ENCODE data around the gene CDH16.
"Not testable (repeated sequence)": the region's sequence is repeated elsewhere in the genome, so short reads cannot be mapped to it uniquely, and the experiment has no call there.

CDH16 gene

GRCh38 chr16:66936889-66937554, 18.3 kb upstream of the CDH16 start:
- DNase-seq (ENCODE audit: low spot score), result no peak
- TF ChIP-seq, protein P1, sequence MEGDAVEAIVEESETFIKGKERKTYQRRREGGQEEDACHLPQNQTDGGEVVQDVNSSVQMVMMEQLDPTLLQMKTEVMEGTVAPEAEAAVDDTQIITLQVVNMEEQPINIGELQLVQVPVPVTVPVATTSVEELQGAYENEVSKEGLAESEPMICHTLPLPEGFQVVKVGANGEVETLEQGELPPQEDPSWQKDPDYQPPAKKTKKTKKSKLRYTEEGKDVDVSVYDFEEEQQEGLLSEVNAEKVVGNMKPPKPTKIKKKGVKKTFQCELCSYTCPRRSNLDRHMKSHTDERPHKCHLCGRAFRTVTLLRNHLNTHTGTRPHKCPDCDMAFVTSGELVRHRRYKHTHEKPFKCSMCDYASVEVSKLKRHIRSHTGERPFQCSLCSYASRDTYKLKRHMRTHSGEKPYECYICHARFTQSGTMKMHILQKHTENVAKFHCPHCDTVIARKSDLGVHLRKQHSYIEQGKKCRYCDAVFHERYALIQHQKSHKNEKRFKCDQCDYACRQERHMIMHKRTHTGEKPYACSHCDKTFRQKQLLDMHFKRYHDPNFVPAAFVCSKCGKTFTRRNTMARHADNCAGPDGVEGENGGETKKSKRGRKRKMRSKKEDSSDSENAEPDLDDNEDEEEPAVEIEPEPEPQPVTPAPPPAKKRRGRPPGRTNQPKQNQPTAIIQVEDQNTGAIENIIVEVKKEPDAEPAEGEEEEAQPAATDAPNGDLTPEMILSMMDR (IDR thresholded peaks at IDR 0.05; ENCODE audit: extremely low read depth, missing control alignments), result no peak

GRCh38 chr16:66936462-66936861, 17.8 kb upstream of the CDH16 start:
- no peak for DNase-seq (ENCODE audit: low spot score)
- TF ChIP-seq, protein P1 (IDR thresholded peaks at IDR 0.05; ENCODE audit: extremely low read depth, missing control alignments), result no peak

- TF ChIP-seq, protein P1 (IDR thresholded peaks at IDR 0.05; ENCODE audit: extremely low read depth, missing control alignments), result no peak
- no peak for DNase-seq (ENCODE audit: low spot score)
Measured at GRCh38 chr16:66935314-66936011, 16.8 kb upstream of the CDH16 start, which contains the start of gene CES2. TSS of gene CES2 (plus strand) at chr16:66935516. CDS start at chr16:66935636, 120 bp downstream.

- not testable (repeated sequence) for DNase-seq (ENCODE audit: low spot score)
Measured at GRCh38 chr16:66934839-66935313, 16.2 kb upstream of the CDH16 start.

- TF ChIP-seq, protein P1 (IDR thresholded peaks at IDR 0.05; ENCODE audit: extremely low read depth, missing control alignments), result no peak
- DNase-seq (ENCODE audit: low spot score), result peak; percentile 93
Measured at GRCh38 chr16:66934138-66934838, 15.6 kb upstream of the CDH16 start, which contains the start of gene CIAO2B. TSS of gene CIAO2B (minus strand) at chr16:66934402. CDS start at chr16:66934364, 38 bp downstream.

DNA sequence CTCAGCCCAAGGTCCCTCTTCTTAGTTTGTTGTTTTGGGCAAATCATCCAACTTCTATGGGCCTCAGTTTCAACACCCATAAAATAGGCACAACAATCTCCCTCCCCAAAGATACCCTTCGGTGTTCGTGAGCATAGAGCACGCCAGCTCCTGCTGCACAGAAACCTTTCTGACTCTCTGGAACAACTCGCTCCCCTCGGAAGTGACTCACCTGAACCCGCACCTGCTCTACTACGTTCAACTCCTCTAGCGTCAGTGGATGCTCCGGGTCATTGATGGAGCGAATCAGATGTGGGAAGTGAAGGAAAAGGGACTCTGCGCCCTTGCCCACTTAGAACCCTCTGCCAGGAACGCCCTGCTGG, 15.1 kb upstream of the CDH16 start:
- DNase-seq (ENCODE audit: low spot score), result no peak

DNA sequence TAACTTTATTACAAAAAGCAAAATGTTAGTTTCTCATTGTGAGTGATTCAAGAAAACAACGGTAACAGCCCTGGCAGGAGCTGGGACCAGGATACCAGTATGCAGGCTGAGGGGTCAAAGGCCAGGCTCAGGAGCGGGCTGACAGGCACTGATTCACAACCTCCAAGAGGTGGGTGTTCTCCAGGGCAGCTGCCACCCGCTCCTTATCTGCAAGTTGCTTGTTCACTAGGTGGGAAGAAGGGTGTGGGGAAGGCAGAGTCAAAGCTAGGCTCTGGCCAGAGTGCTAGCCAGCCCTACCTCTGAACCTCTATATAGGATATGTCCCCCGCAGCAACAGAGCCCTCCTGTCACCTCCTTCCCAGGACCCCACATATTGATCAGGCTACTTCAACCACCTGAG, 13.4 kb upstream of the CDH16 start:
- TF ChIP-seq, protein P1 (IDR thresholded peaks at IDR 0.05; ENCODE audit: extremely low read depth, missing control alignments), result no peak
- DNase-seq (ENCODE audit: low spot score), result no peak

More for the DNA sequence above, 15.1 kb upstream of the CDH16 start:
- TF ChIP-seq, protein P1 (IDR thresholded peaks at IDR 0.05; ENCODE audit: extremely low read depth, missing control alignments), result no peak
